ENCODE measurements around the gene ZNF438. TPM values are rescaled to one million over a fixed set of nuclear protein-coding genes. Genes with fewer than 3 reads are reported as not detected.
"Not testable (repeated sequence)": the region's sequence is repeated elsewhere in the genome, so short reads cannot be mapped to it uniquely, and the experiment has no call there.

Gene ZNF438
- total RNA-seq, 1 experiment from 2014 or later: 0.83 TPM

GRCh38 chr10:30984563-30985328 is 46.9 kb downstream of the ZNF438 start:
- Histone ChIP-seq H2BK15ac (ENCODE audit: low read depth, low read length) (no peak overlapping the region), H3K27ac (ENCODE audit: insufficient read length, low read depth, low read length) (no peak overlapping the region), H3T11ph (ENCODE audit: low read length) (no peak overlapping the region), H3K4ac (ENCODE audit: low read depth, low read length) (no peak overlapping the region), H2BK12ac (ENCODE audit: insufficient read length, low read depth, low read length) (no peak overlapping the region), H3K27me3 (ENCODE audit: insufficient read depth, low read length) (no peaks in the 10 kb centered on the region), H3K23me2 (ENCODE audit: insufficient read length, low read depth, low read length, poor library complexity, severe bottlenecking) (no peaks in the 10 kb centered on the region), H3K79me2 (ENCODE audit: insufficient read depth, low read length) (no peaks in the 10 kb centered on the region), H3K79me1 (ENCODE audit: insufficient read depth, low read depth, low read length, poor library complexity, severe bottlenecking) (no peaks in the 10 kb centered on the region), H4K20me1 (ENCODE audit: control insufficient read depth, insufficient read depth, insufficient read length) (no peaks in the 10 kb centered on the region), H2AFZ (ENCODE audit: low read length) (no peak overlapping the region), H3K56ac (ENCODE audit: insufficient read length, low read depth, low read length) (no peak overlapping the region), H2AK5ac (ENCODE audit: insufficient read length, low read length) (no peak overlapping the region), H4K5ac (ENCODE audit: insufficient read length, low read depth, low read length) (no peak overlapping the region), H3K18ac (ENCODE audit: insufficient read length, low read depth, low read length) (no peak overlapping the region), H2BK20ac (ENCODE audit: low read depth, low read length, poor library complexity, severe bottlenecking) (no peak overlapping the region), H2BK5ac (ENCODE audit: insufficient read length, low read length) (no peak overlapping the region), H2BK120ac (ENCODE audit: low read depth, low read length, poor library complexity, severe bottlenecking) (no peak overlapping the region), H4K8ac (replicated peaks; ENCODE audit: insufficient read length, low read depth, low read length) (no peak overlapping the region), H3K4me2 (ENCODE audit: insufficient read depth, insufficient read length, low read length) (no peak overlapping the region), H3K9me3 (ENCODE audit: control insufficient read depth, low read depth, low read length) (no peaks in the 10 kb centered on the region), H3K14ac (ENCODE audit: insufficient read depth, low read length) (no peak overlapping the region), H3K4me1 (ENCODE audit: insufficient read depth, low read length) (no peaks in the 10 kb centered on the region), H4K91ac (ENCODE audit: insufficient read length, low read depth, low read length) (no peak overlapping the region), H3K9ac (ENCODE audit: extremely low read depth, insufficient read length, low read length) (no peak overlapping the region), H3K23ac (ENCODE audit: insufficient read length, low read depth, low read length) (no peak overlapping the region)
- Mint-ChIP-seq H3K27ac (no peak overlapping the region), H3K9me3 (peaks cover 1 to 2% of the 10 kb centered on the region in 2 experiments; a peak in 4 of 5 replicates), H3K36me3 (ENCODE audit: insufficient read depth in 1 of 3, low read depth in 3 of 3) (peaks cover 0 to 5% (median 0%) of the 10 kb centered on the region in 3 experiments; a peak in 2 of 7 replicates), H3K27me3 (ENCODE audit: low read depth) (no peaks in the 10 kb centered on the region), H3K4me3 (no peak overlapping the region), H3K4me1 (no peaks in the 10 kb centered on the region)
- DNase-seq: no peak
- no CpG with 5 or more reads among the region's 4 CpGs for WGBS (ENCODE audit: extremely low coverage, insufficient read length, low lambda C conversion rate)
- TF ChIP-seq, protein P1, sequence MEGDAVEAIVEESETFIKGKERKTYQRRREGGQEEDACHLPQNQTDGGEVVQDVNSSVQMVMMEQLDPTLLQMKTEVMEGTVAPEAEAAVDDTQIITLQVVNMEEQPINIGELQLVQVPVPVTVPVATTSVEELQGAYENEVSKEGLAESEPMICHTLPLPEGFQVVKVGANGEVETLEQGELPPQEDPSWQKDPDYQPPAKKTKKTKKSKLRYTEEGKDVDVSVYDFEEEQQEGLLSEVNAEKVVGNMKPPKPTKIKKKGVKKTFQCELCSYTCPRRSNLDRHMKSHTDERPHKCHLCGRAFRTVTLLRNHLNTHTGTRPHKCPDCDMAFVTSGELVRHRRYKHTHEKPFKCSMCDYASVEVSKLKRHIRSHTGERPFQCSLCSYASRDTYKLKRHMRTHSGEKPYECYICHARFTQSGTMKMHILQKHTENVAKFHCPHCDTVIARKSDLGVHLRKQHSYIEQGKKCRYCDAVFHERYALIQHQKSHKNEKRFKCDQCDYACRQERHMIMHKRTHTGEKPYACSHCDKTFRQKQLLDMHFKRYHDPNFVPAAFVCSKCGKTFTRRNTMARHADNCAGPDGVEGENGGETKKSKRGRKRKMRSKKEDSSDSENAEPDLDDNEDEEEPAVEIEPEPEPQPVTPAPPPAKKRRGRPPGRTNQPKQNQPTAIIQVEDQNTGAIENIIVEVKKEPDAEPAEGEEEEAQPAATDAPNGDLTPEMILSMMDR (conservative IDR thresholded peaks at IDR 0.05): no peak

DNA sequence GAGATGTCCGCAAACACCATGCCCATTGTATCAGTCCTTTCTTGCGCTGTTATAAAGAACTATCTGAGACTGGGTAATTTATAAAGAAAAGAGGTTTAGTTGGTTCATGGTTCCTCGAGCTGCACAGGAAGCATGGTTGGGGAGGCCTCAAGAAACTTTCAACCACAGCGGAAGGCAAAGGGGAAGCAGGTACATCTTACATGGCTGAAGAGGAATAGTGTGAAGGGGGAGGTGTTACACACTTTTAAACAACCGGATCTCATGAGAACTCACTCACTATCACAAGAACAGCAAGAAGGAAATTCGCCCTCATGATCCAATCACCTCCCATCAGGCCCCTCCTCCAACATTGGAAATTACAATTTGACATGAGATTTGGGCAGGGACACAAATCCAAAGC is 48.5 kb downstream of the ZNF438 start:
- not testable (repeated sequence) for H3K27ac ChIP-seq (ENCODE audit: insufficient read length, low read depth, low read length); H3K4me1 Mint-ChIP-seq; H3K79me1 ChIP-seq (ENCODE audit: insufficient read depth, low read depth, low read length, poor library complexity, severe bottlenecking); H3K23me2 ChIP-seq (ENCODE audit: insufficient read length, low read depth, low read length, poor library complexity, severe bottlenecking); H2BK5ac ChIP-seq (ENCODE audit: insufficient read length, low read length); H3T11ph ChIP-seq (ENCODE audit: low read length); H4K5ac ChIP-seq (ENCODE audit: insufficient read length, low read depth, low read length); H3K14ac ChIP-seq (ENCODE audit: insufficient read depth, low read length); H3K56ac ChIP-seq (ENCODE audit: insufficient read length, low read depth, low read length); H3K4me2 ChIP-seq (ENCODE audit: insufficient read depth, insufficient read length, low read length); H3K18ac ChIP-seq (ENCODE audit: insufficient read length, low read depth, low read length); H3K4ac ChIP-seq (ENCODE audit: low read depth, low read length); H3K4me3 Mint-ChIP-seq; H3K23ac ChIP-seq (ENCODE audit: insufficient read length, low read depth, low read length); H2AFZ ChIP-seq (ENCODE audit: low read length); H4K20me1 ChIP-seq (ENCODE audit: control insufficient read depth, insufficient read depth, insufficient read length); H3K4me1 ChIP-seq (ENCODE audit: insufficient read depth, low read length); H2BK120ac ChIP-seq (ENCODE audit: low read depth, low read length, poor library complexity, severe bottlenecking); H3K27me3 Mint-ChIP-seq (ENCODE audit: low read depth); H3K9me3 Mint-ChIP-seq; H3K36me3 Mint-ChIP-seq (ENCODE audit: insufficient read depth in 1 of 3, low read depth in 3 of 3); H3K9me3 ChIP-seq (ENCODE audit: control insufficient read depth, low read depth, low read length); H4K8ac ChIP-seq (replicated peaks; ENCODE audit: insufficient read length, low read depth, low read length); H3K27me3 ChIP-seq (ENCODE audit: insufficient read depth, low read length); H3K79me2 ChIP-seq (ENCODE audit: insufficient read depth, low read length); H3K27ac Mint-ChIP-seq; H3K9ac ChIP-seq (ENCODE audit: extremely low read depth, insufficient read length, low read length); H2BK15ac ChIP-seq (ENCODE audit: low read depth, low read length); H2AK5ac ChIP-seq (ENCODE audit: insufficient read length, low read length); H2BK20ac ChIP-seq (ENCODE audit: low read depth, low read length, poor library complexity, severe bottlenecking); DNase-seq; H2BK12ac ChIP-seq (ENCODE audit: insufficient read length, low read depth, low read length); H4K91ac ChIP-seq (ENCODE audit: insufficient read length, low read depth, low read length)
- WGBS (ENCODE audit: extremely low coverage, insufficient read length, low lambda C conversion rate): no CpG with 5 or more reads among the region's 6 CpGs
